GM19193 (cell line): Measurements from ENCODE around the gene CD19.

ENCODE experiments used
- POLR2A ChIP-seq: IDR thresholded peaks from 4 replicates; pipeline ENCODE4 v1.6.1; 2011; ENCODE audit not compliant: insufficient read depth, insufficient read length; ENCODE audit errors: extremely low read depth

Gene CD19

GRCh38 chr16:28958216-28958615 is 26.4 kb downstream of the CD19 start:
- no peak for TF ChIP-seq POLR2A

GRCh38 chr16:28958836-28959235 is 27.1 kb downstream of the CD19 start:
- no peak for TF ChIP-seq POLR2A

- no peak for TF ChIP-seq POLR2A
Measured at GRCh38 chr16:28964072-28964471, 32.3 kb downstream of the CD19 start.

- TF ChIP-seq POLR2A: no peak
Measured at GRCh38 chr16:28964496-28964895, 32.7 kb downstream of the CD19 start.

- no peak for TF ChIP-seq POLR2A
Measured at GRCh38 chr16:28967156-28967555, 35.4 kb downstream of the CD19 start.

- no peak for TF ChIP-seq POLR2A
Measured at GRCh38 chr16:28974007-28974436, 42.3 kb downstream of the CD19 start.

- peak; percentile 83 for TF ChIP-seq POLR2A
Measured at GRCh38 chr16:28974437-28975157, 42.8 kb downstream of the CD19 start, which contains the start of gene SPNS1. SPNS1 (plus strand) TSS chr16:28974778; CDS start chr16:28975152, 374 bp downstream.

GRCh38 chr16:28975158-28975599 is 43.4 kb downstream of the CD19 start:
- TF ChIP-seq POLR2A: no peak

GRCh38 chr16:28977703-28978662 is 46.2 kb downstream of the CD19 start:
- no peak for TF ChIP-seq POLR2A

- TF ChIP-seq POLR2A: no peak
Measured at GRCh38 chr16:28980929-28981328, 49.2 kb downstream of the CD19 start.

GRCh38 chr16:28981517-28981916 is 49.7 kb downstream of the CD19 start:
- TF ChIP-seq POLR2A: no peak

GRCh38 chr16:28982418-28982817 is 50.6 kb downstream of the CD19 start:
- TF ChIP-seq POLR2A: no peak

GRCh38 chr16:28982949-28983348 is 51.2 kb downstream of the CD19 start:
- no peak for TF ChIP-seq POLR2A

GRCh38 chr16:28983644-28984043 is 51.9 kb downstream of the CD19 start:
- TF ChIP-seq POLR2A: no peak

GRCh38 chr16:28984091-28984490 is 52.3 kb downstream of the CD19 start:
- no peak for TF ChIP-seq POLR2A
